ENCODE data around the gene ERF. TPM values are rescaled to one million over a fixed set of nuclear protein-coding genes. Genes with fewer than 3 reads are reported as not detected.

ERF gene
- total RNA-seq, 6 experiments from 2014 or later: 74.7 to 87.8 (median 78.8) TPM

DNA sequence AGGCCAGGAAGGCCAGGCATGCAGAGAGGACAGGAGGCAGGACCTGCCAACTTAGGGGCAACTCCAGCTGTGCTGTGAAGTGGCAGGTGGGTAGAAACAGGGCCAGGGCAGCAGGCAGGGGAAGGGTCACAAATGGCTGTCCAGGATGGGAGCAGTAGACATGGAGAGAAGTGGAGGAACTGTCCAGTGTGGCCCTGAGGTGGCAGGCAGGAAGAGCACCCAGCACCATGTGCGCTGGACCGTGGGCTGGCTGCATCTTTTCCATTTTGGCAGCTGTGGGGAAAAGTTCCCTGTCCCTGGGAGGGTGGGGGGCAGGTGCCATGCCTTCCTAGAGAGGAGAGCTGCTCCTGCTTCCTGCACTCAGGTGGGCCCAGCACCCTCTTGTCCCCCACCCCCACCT, 51.2 kb downstream of the ERF start:
- TF ChIP-seq CTCF (IDR thresholded peaks at IDR 0.05): no peak
- H3K27me3 Mint-ChIP-seq (ENCODE audit: insufficient read depth): peaks cover 5% of the 10 kb centered on the region
- H3K27ac Mint-ChIP-seq: no peak overlapping the region
- no peak for DNase-seq
- H3K4me3 Mint-ChIP-seq: no peak overlapping the region
- H3K9me3 Mint-ChIP-seq: no peaks in the 10 kb centered on the region
- peaks cover 59% of the 10 kb centered on the region for H3K36me3 Mint-ChIP-seq (ENCODE audit: low read depth)
- H3K4me1 Mint-ChIP-seq (ENCODE audit: low read depth): peaks cover 62% of the 10 kb centered on the region

- peaks cover 5% of the 10 kb centered on the region for H3K27me3 Mint-ChIP-seq (ENCODE audit: insufficient read depth)
- no peak for TF ChIP-seq CTCF (IDR thresholded peaks at IDR 0.05)
- no peak overlapping the region for H3K4me3 Mint-ChIP-seq
- H3K27ac Mint-ChIP-seq: no peak overlapping the region
- no peaks in the 10 kb centered on the region for H3K9me3 Mint-ChIP-seq
- DNase-seq: no peak
- H3K4me1 Mint-ChIP-seq (ENCODE audit: low read depth): peaks cover 51% of the 10 kb centered on the region
- peaks cover 50% of the 10 kb centered on the region for H3K36me3 Mint-ChIP-seq (ENCODE audit: low read depth)
These were observed 52.5 kb downstream of the ERF start for GRCh38 chr19:42202290-42202880.

GRCh38 chr19:42201489-42202289, 53.2 kb downstream of the ERF start:
- no peaks in the 10 kb centered on the region for H3K9me3 Mint-ChIP-seq
- H3K27me3 Mint-ChIP-seq (ENCODE audit: insufficient read depth): peaks cover 5% of the 10 kb centered on the region
- peaks cover 49% of the 10 kb centered on the region for H3K36me3 Mint-ChIP-seq (ENCODE audit: low read depth)
- H3K4me3 Mint-ChIP-seq: no peak overlapping the region
- no peak for DNase-seq
- peaks cover 44% of the 10 kb centered on the region for H3K4me1 Mint-ChIP-seq (ENCODE audit: low read depth)
- no peak for TF ChIP-seq CTCF (IDR thresholded peaks at IDR 0.05)
- H3K27ac Mint-ChIP-seq: peak overlapping the region; percentile 42; the same call in 1 of the 2 replicates

GRCh38 chr19:42200116-42200715, 54.7 kb downstream of the ERF start:
- no peak for TF ChIP-seq CTCF (IDR thresholded peaks at IDR 0.05)
- peaks cover 30% of the 10 kb centered on the region for H3K4me1 Mint-ChIP-seq (ENCODE audit: low read depth)
- H3K36me3 Mint-ChIP-seq (ENCODE audit: low read depth): peaks cover 42% of the 10 kb centered on the region
- H3K27me3 Mint-ChIP-seq (ENCODE audit: insufficient read depth): peaks cover 5% of the 10 kb centered on the region
- no peak for DNase-seq
- H3K27ac Mint-ChIP-seq: peak overlapping the region; percentile 19; the same call in 1 of the 2 replicates
- no peak overlapping the region for H3K4me3 Mint-ChIP-seq
- H3K9me3 Mint-ChIP-seq: no peaks in the 10 kb centered on the region

- TF ChIP-seq CTCF (IDR thresholded peaks at IDR 0.05): no peak
- no peak for DNase-seq
- peaks cover 24% of the 10 kb centered on the region for H3K4me1 Mint-ChIP-seq (ENCODE audit: low read depth)
- peak overlapping the region; percentile 19; the same call in 1 of the 2 replicates for H3K27ac Mint-ChIP-seq
- peaks cover 36% of the 10 kb centered on the region for H3K36me3 Mint-ChIP-seq (ENCODE audit: low read depth)
- peaks cover 5% of the 10 kb centered on the region for H3K27me3 Mint-ChIP-seq (ENCODE audit: insufficient read depth)
- H3K4me3 Mint-ChIP-seq: no peak overlapping the region
- H3K9me3 Mint-ChIP-seq: no peaks in the 10 kb centered on the region
These were observed 55.4 kb downstream of the ERF start for GRCh38 chr19:42199440-42200115.
